ENCODE results near the gene RAB40A.
A peak's percentile ranks its signal among the peaks of the same experiment; 100 is the strongest.
"Not testable (repeated sequence)": the region's sequence is repeated elsewhere in the genome, so short reads cannot be mapped to it uniquely, and the experiment has no call there.

The RAB40A gene

GRCh38 chrX:103464072-103464773 lies 55.1 kb downstream of the RAB40A start:
- DNase-seq (ENCODE audit: low read depth), result peak; percentile 69
- peak; percentile 63 for TF ChIP-seq CTCF (conservative IDR thresholded peaks at IDR 0.05; ENCODE audit: control insufficient read depth, insufficient read depth, low read depth, low read length)
- peak overlapping the region; percentile 36 for H3K4me3 ChIP-seq (ENCODE audit: control insufficient read depth, low read depth, low read length)

GRCh38 chrX:103461156-103461555 lies 58.1 kb downstream of the RAB40A start:
- no peak overlapping the region for H3K4me3 ChIP-seq (ENCODE audit: control insufficient read depth, low read depth, low read length)
- peak; percentile 85 for DNase-seq (ENCODE audit: low read depth)
- TF ChIP-seq CTCF (conservative IDR thresholded peaks at IDR 0.05; ENCODE audit: control insufficient read depth, insufficient read depth, low read depth, low read length), result no peak

- H3K4me3 ChIP-seq (ENCODE audit: control insufficient read depth, low read depth, low read length); DNase-seq (ENCODE audit: low read depth): not testable (repeated sequence)
Measured at GRCh38 chrX:103460001-103460755, 59.1 kb downstream of the RAB40A start.

- TF ChIP-seq CTCF (conservative IDR thresholded peaks at IDR 0.05; ENCODE audit: control insufficient read depth, insufficient read depth, low read depth, low read length), result no peak
- DNase-seq (ENCODE audit: low read depth), result peak; percentile 98
- H3K4me3 ChIP-seq (ENCODE audit: control insufficient read depth, low read depth, low read length), result no peak overlapping the region
Measured at GRCh38 chrX:103453655-103454054, 65.6 kb downstream of the RAB40A start.
